GM21367 (cell line): Measurements from ENCODE around the gene RNASE1.
"Not testable (repeated sequence)": the region's sequence is repeated elsewhere in the genome, so short reads cannot be mapped to it uniquely, and the experiment has no call there.

Experiments used
- ATAC-seq: cut with Tn5 transposase; IDR thresholded peaks from one replicate; pipeline ENCODE4 v1.9.1; 2021; ENCODE audit not compliant: unreplicated experiment

RNASE1 gene

GRCh38 chr14:20774258-20774824 is 28.3 kb downstream of the RNASE1 start:
- no peak for ATAC-seq

GRCh38 chr14:20772650-20773049 is 30.0 kb downstream of the RNASE1 start:
- no peak for ATAC-seq

- no peak for ATAC-seq
Observed at GRCh38 chr14:20769421-20769820, 33.2 kb downstream of the RNASE1 start.

- ATAC-seq = no peak
Observed at GRCh38 chr14:20768593-20768892, 34.1 kb downstream of the RNASE1 start.

DNA sequence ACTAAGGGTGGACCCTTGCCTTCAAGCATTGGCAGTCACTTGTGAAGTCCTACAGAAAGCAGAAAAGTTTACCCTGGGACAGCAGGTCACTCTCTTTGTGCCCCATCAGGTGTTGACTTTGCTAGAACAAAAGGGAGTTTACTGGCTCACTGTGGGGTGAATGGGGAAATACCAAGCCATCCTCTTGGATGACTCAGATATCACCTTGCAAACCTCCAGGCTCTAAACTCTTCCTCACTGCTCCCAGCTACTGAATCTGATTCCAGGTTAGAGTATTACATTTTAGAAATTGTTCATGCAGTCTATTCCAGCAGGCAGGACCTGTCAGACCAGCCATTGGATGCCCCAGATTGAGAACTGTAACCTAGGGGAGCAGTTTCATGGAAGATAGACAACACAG is 41.7 kb downstream of the RNASE1 start:
- no peak for ATAC-seq

GRCh38 chr14:20759465-20759864 is 43.2 kb downstream of the RNASE1 start:
- ATAC-seq = not testable (repeated sequence)

- ATAC-seq = no peak
Observed at GRCh38 chr14:20757965-20758364, 44.7 kb downstream of the RNASE1 start.

- no peak for ATAC-seq
Observed at GRCh38 chr14:20755037-20755436, 47.6 kb downstream of the RNASE1 start.

DNA sequence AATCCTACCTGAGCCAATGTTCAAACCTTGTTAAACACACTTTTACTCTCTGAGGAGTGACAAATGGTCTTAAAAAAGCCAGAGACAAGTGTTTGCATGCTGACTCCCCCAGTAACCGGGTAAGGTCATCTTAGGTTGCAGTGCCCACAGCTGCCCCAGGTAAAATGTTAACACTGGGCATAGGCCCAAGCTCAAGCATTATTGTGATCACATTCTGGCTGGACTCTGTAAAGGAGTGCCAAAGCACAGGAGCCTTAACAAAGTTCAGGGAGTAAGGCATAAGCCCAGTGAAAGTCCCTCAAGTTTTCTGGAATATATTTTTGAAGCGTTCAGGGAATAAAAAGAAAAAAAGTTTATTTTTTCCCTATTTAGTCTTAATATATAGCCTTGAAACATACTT is 48.3 kb downstream of the RNASE1 start:
- no peak for ATAC-seq

GRCh38 chr14:20751963-20752562 is 50.6 kb downstream of the RNASE1 start:
- no peak for ATAC-seq
